Measurements from ENCODE around the gene MTHFD1L.

The MTHFD1L gene

DNA sequence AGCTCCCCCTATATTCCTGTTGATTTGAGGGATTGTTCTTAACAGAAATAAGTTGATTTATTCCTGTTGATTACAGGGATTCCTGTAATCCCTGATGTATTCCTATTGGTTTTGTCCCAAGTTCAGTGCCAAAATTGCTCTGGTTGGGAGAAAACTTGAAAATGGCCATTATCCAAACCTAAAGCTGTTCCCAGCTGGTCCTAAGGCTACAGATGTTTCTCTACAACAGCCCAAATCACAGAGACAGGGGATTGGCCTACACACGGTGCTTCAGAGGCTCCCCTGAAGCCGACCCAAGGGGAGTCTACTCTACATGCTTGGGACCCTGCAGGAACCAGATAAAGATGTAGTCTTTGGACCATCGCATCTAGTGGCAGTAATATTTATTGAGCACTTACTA is 275.3 kb downstream of the MTHFD1L start:
- no peaks in the 10 kb centered on the region for H3K36me3 ChIP-seq
- DNase-seq = no peak
- H3K4me3 ChIP-seq (ENCODE audit: low read depth, low read length) = no peak overlapping the region
- no peaks in the 10 kb centered on the region for H3K9me3 ChIP-seq
- TF ChIP-seq, protein P1, sequence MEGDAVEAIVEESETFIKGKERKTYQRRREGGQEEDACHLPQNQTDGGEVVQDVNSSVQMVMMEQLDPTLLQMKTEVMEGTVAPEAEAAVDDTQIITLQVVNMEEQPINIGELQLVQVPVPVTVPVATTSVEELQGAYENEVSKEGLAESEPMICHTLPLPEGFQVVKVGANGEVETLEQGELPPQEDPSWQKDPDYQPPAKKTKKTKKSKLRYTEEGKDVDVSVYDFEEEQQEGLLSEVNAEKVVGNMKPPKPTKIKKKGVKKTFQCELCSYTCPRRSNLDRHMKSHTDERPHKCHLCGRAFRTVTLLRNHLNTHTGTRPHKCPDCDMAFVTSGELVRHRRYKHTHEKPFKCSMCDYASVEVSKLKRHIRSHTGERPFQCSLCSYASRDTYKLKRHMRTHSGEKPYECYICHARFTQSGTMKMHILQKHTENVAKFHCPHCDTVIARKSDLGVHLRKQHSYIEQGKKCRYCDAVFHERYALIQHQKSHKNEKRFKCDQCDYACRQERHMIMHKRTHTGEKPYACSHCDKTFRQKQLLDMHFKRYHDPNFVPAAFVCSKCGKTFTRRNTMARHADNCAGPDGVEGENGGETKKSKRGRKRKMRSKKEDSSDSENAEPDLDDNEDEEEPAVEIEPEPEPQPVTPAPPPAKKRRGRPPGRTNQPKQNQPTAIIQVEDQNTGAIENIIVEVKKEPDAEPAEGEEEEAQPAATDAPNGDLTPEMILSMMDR (IDR thresholded peaks at IDR 0.05; ENCODE audit: low read depth, low read length) = no peak
- H3K4me1 ChIP-seq = no peaks in the 10 kb centered on the region
- no peaks in the 10 kb centered on the region for H3K27me3 ChIP-seq

DNA sequence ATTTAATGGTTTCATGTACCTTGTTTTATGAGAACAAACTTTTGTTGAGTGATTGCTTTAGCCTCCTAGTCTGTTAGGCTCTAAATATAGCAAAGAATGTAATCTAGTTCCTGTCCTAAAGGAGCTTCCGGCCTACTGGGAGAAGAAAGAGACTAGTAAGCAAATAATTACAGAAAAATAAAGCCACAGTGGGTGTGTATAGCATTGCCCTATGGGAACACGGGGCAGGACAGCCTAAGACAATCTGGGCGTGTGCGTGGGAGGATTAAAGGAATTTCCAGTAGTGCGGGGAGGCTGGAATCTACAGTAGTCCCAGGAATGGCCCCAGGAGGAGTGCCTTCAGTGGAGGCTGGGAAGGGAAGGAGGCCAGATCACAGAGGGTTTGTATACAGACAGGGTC is 276.2 kb downstream of the MTHFD1L start:
- Histone ChIP-seq H3K27me3 (no peaks in the 10 kb centered on the region), H3K4me3 (ENCODE audit: low read depth, low read length) (no peak overlapping the region), H3K4me1 (no peaks in the 10 kb centered on the region), H3K36me3 (no peaks in the 10 kb centered on the region), H3K9me3 (no peaks in the 10 kb centered on the region)
- TF ChIP-seq, protein P1 (IDR thresholded peaks at IDR 0.05; ENCODE audit: low read depth, low read length) = no peak
- DNase-seq = no peak

DNA sequence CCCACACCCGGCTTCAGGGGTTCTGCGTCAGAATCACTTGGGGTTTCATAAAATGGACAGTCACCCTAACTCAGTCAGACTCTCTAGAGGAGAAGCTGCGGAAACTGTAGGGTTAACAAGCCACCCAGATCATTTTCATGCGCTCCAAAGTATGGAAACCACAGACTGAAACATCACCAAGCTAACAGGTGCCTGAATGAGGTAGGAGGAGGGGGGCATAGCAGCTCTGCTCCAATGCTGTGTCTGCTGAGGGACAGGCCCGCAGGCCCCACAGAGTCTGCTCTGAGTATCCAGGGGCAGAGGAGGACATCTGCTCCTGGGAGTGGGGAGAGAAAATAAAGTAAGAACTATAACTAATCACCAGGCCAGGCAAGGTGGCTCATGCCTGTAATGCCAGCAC is 277.2 kb downstream of the MTHFD1L start:
- Histone ChIP-seq H3K9me3 (no peaks in the 10 kb centered on the region), H3K4me3 (ENCODE audit: low read depth, low read length) (no peak overlapping the region), H3K4me1 (no peaks in the 10 kb centered on the region), H3K27me3 (no peaks in the 10 kb centered on the region), H3K36me3 (no peaks in the 10 kb centered on the region)
- DNase-seq = no peak
- TF ChIP-seq, protein P1 (IDR thresholded peaks at IDR 0.05; ENCODE audit: low read depth, low read length) = no peak

DNA sequence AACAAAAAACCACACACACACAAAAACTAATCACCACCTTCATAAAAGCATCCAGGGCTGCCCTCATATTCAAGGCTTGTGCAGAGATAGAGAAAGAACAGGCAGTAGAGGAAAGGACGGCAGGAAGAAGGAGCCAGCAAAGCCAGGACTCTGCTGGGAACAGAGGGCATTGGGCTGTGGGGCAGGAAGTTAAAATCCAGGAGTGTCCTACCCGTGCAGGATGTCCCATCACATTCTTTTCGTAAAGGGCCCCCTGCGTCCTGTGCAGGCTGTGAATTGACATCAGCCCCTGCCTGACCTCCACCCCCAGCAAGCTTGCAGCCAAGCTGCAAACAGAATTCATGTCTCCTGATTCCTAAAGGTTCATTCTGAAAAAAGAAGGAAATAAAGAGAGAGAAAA is 277.8 kb downstream of the MTHFD1L start:
- DNase-seq = no peak
- TF ChIP-seq, protein P1 (IDR thresholded peaks at IDR 0.05; ENCODE audit: low read depth, low read length) = no peak
- Histone ChIP-seq H3K27me3 (no peaks in the 10 kb centered on the region), H3K36me3 (no peaks in the 10 kb centered on the region), H3K4me3 (ENCODE audit: low read depth, low read length) (no peak overlapping the region), H3K4me1 (no peaks in the 10 kb centered on the region), H3K9me3 (no peaks in the 10 kb centered on the region)

DNA sequence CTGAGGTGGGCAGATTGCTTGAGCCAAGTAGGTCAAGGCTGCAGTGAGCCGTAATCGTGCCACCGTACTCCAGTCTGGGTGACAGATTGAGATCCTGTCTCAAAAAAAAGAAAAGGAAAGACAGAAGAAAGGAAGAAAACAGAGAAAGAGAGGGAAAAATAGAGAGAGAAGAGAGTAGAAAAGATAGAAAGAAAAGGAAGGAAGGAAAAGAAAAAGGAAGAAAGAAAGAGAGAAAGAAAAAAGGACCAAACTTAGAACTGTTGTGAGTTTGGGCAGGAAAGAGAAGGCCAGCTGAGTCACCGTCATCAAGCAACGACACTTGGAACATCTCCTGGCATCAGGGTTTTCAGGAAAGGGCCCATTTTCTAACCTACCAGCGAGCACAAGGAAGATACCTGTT is 278.3 kb downstream of the MTHFD1L start:
- no peak overlapping the region for H3K4me3 ChIP-seq (ENCODE audit: low read depth, low read length)
- H3K36me3 ChIP-seq = no peaks in the 10 kb centered on the region
- H3K9me3 ChIP-seq = no peaks in the 10 kb centered on the region
- H3K4me1 ChIP-seq = no peaks in the 10 kb centered on the region
- TF ChIP-seq, protein P1 (IDR thresholded peaks at IDR 0.05; ENCODE audit: low read depth, low read length) = no peak
- no peaks in the 10 kb centered on the region for H3K27me3 ChIP-seq
- no peak for DNase-seq

DNA sequence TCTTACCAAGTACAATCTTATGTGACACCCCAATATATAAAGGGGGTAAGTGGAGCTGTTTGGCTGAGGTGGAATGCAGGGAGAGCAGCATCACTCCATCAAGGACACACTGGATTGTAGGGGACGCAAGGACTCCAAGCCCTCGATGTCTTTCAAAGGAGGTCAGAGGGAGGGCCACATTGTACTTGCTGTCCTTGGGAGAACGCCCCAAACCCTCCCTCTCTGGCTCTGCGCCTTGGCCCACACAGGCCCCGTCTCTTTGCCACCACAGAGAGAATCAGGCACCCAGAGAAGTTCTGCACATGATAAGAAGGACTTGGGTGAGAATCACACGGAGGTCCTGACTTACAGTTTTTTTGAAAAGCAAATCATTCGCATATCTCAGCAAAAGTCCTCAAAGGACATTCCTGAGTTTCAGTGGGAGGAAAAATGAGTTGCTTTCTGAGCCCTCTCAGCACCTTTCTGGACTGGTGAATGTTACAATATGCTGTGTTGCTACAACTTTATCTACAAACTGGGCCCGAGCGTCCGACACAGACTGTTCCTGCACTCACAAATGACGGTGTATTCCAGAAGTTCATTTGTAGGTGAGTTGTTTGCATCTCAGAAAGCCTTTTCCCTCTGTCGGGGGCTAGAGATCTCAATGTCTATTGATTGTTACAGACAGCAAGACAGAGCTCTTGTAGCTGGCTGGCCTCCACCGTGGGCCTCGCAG is 281.8 kb downstream of the MTHFD1L start:
- TF ChIP-seq, protein P1 (IDR thresholded peaks at IDR 0.05; ENCODE audit: low read depth, low read length) = no peak
- Histone ChIP-seq H3K36me3 (no peaks in the 10 kb centered on the region), H3K27me3 (no peaks in the 10 kb centered on the region), H3K9me3 (no peaks in the 10 kb centered on the region), H3K4me3 (ENCODE audit: low read depth, low read length) (no peak overlapping the region), H3K4me1 (no peaks in the 10 kb centered on the region)
- DNase-seq = no peak
